Effector CD4-positive, alpha-beta T cell (primary cell): ENCODE data around the gene ALPK3.
"Not testable (repeated sequence)": the region's sequence is repeated elsewhere in the genome, so short reads cannot be mapped to it uniquely, and the experiment has no call there.

Experiments used
- DNase-seq: peaks from one replicate; pipeline ENCODE4 v3.0.0-alpha.2; 2020

ALPK3 gene

DNA sequence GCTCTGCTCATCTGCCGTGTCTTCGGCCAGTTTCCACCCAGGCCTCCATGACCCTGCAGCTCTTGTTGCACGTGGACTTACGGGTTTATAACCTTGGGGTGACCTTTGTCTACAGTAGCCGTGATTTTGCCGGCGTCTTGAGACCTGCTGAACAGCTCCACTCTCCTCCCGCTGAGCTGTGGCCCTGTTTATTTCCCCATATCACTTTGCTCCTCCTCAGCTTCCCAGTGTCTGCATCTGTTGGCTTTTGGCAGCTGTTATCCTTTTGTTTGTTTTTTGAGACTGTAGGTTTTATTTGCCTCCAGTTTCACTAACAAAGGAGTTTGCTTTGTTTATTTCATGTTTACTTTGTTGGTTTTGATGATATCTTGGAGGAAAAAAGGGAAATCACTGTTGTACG is 38.0 kb downstream of the ALPK3 start:
- no peak for DNase-seq

DNA sequence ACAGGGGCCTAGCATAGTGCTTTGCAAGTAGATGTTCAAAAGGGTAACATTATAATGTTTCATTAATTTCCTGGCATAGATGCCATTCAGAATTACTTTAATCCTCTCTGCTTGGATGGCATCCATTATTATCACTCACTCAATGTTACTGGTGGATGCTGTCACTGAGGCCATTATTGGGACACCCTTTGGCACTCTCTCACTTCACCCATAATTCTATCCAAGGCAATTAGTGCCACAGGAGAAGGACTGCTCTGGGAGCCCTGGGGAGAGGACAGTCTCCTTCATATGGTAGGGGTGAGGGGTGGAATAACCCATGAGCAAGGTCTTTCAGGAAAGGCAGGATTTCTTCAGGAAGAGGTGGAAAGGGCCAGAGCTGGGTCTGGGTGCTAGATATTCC is 38.6 kb downstream of the ALPK3 start:
- DNase-seq: no peak

DNA sequence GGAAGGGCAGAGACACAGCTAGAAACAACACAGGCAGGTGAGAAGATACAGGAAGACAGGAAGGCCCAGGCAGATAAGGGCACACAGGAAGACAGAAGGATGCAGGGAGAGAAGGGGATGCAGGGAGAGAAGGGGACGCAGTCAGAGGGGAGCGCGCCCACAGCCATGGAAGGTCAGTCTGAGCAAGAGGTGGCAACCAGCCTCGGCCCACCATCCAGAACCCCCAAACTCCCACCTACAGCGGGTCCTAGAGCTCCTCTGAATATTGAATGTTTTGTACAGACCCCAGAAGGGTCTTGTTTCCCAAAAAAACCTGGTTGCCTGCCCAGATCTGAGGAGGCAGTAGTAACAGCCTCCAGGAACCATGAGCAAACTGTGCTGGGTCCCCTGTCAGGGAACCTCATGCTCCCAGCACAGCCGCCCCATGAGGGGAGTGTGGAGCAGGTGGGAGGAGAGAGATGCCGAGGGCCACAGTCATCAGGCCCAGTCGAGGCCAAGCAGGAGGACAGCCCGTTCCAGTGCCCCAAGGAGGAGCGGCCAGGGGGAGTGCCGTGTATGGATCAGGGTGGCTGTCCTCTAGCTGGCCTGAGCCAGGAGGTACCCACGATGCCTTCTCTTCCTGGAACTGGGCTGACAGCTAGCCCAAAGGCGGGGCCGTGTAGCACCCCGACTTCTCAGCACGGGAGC is 39.7 kb downstream of the ALPK3 start:
- no peak for DNase-seq

DNA sequence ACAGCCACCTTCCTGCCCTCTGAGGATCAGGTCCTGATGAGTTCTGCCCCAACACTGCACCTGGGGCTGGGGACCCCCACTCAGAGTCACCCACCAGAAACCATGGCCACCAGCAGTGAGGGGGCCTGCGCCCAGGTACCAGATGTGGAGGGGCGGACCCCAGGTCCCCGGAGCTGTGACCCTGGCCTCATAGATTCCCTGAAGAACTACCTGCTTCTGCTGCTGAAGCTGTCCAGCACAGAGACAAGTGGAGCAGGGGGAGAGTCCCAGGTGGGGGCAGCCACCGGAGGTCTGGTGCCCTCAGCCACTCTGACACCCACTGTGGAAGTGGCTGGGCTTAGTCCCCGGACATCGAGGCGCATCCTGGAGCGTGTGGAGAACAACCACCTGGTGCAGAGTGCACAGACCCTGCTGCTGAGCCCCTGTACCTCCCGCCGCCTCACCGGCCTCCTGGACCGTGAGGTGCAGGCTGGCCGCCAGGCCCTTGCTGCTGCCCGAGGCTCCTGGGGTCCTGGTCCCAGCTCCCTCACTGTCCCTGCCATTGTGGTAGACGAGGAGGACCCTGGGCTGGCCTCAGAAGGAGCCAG is 40.4 kb downstream of the ALPK3 start:
- DNase-seq: no peak

DNA sequence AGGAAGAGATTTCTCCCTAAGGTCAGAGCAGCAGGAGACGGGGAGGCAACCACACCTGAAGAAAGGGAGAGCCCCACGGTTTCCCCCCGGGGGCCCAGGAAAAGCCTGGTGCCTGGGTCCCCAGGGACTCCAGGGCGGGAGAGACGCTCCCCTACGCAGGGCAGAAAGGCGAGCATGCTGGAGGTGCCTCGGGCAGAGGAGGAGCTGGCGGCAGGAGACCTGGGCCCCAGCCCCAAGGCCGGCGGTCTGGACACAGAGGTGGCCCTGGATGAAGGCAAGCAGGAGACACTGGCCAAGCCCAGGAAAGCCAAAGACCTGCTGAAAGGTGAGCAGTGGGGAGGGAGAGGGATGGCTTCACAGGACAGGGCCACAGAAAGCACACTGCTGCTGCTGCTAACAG is 41.1 kb downstream of the ALPK3 start:
- DNase-seq: no peak

DNA sequence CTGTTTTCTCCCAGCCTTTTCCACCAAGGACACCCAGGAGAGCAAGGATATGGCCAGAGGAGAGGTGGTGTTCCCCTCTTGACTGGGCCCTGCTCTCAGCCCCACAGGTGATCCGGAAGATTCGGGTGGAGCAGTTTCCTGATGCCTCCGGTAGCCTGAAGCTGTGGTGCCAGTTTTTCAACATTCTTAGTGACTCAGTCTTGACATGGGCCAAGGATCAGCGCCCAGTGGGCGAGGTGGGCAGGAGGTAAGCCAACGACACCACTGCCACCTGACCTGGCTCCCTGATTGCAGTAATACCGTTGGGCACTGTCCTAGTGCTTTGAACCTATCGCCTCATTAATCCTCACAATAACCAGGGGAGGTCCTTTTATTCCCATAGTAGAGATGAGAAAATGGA is 42.0 kb downstream of the ALPK3 start:
- no peak for DNase-seq

DNA sequence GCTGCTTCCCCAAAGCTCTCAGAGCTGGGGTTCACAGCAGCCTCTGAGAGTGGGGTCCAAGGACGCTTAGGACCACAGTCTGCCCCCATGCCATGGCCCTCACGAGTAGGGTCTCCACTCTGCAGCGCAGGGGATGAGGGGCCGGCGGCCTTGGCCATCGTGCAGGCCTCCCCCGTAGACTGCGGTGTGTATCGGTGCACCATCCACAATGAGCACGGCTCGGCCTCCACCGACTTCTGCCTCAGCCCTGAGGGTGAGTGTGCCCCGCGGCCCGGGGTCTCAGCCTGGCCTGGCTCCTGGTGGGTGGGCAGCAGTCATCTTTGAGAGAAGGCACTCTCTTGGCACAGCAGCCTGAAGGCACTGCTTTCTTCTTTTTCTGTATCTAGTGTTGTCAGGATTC is 42.5 kb downstream of the ALPK3 start:
- no peak for DNase-seq

DNA sequence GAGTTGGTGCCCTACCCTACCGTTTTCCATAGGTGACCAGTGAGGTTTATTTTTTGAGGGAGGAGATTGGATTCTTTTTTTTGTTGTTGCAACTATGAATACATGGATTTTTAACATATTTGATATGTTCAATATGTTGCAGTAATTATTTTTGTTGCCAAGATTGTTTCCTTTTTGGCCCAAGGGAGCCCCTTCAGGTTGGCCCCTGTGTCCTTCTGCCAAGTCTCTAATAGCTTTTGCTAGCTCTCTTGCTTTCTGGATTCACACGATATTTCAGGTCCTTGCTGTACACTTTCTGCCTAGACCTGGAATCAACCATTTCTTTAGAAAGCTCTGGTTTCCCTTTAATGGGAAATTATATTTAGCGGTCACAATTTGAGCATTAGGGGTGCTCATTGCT is 44.6 kb downstream of the ALPK3 start:
- no peak for DNase-seq

DNA sequence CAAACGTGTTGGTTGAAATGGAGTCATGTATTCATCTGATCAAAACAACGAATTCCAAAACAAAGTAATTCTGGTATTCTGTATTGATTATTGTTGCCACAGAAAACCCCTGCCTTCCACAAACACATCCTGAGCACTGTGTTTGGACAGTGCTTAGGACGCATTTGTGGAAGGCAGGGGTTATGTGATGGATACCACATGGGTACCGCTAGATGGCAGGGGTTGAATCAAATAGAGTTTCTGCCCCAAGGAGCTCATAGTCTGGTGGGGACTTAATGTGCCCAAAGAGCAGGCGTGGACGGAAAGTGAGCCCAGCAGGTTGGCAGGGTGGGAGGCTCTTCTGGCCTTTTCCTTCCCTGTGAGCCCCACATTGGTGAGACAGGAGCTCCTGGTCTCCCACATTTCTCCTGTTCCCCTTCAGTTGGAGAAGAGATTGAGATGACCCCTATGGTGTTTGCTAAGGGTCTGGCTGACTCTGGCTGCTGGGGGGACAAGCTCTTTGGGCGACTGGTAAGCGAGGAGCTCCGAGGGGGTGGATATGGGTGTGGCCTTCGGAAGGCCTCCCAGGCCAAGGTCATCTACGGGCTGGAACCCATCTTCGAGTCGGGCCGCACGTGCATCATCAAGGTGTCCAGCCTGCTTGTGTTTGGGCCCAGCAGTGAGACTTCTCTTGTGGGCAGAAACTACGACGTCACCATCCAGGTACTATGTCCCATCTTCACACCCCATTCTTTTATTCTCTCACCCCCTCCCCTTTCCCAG is 45.2 kb downstream of the ALPK3 start:
- DNase-seq: no peak

DNA sequence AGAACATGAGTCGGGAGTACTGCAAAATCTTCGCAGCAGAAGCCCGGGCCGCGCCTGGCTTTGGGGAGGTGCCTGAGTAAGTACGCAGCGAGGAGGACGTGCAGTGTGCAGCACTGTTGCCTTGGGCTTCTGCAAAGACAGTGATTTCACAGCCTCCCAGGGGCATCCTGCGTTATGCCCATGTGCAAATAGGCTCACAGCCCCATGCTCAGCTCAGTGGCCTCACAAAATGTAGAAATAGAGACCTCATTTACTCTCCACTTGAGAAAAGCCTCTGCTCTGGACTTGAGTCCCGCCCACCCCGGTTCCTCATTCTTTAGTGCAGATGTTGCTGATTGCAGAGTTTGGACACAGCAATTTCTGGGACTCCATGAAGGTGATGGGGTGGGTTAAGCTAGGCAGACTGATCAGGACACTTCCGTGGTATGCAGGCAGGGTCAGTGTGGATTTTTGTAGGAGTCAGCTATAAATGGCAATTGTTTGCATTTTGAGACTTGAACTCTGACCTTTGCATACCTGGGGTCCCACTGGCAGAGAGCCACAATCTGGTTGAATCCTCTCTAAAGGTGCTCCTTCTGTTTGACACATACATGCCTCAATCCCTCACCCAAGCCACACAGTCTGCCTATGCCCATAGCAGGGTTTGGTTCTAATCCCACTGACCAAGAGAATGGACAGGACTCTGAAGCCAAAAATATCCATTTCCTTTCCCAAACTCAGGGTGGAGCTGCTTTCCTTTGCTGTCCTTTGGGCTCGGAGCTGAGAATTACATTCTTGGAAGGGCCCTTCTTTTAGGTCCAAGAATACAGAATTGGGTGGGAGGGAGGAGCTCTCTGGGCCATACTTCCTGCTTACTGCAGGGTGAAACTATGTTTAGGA is 46.6 kb downstream of the ALPK3 start:
- DNase-seq: no peak

DNA sequence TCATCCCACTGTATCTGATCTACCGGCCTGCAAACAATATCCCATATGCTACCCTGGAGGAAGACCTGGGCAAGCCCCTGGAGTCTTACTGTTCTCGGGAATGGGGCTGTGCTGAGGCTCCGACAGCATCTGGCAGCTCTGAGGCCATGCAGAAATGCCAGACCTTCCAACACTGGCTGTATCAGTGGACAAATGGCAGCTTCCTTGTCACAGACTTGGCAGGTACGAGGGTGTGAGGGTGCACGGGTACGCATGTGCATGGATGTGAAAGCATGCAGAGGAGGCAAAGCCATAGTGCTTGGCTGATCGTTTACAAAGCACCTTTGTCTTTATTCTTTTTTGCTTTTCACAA is 47.3 kb downstream of the ALPK3 start:
- DNase-seq: no peak

DNA sequence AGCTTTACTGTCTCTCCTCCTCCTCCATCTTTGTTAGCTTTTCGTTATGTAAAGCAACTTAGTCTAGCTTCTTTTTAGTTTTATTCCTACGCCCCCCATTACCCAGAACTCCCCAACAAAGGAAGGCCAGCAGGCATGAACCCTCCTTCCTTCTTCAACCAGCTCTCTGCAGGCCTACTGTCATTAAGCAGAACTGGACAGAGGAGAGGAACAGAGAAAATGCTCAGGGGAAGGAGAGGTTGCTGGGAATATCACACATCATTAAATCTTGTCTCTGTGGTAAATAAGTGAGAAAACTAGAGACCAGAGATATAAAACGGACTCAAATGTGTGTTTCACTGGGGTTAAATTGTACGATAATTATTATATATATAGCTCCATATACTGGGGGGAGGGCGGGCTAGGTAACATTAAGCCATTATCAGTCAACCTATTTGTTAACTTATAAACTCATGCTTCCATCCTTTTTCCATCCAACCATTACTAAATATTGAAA is 48.0 kb downstream of the ALPK3 start:
- no peak for DNase-seq

DNA sequence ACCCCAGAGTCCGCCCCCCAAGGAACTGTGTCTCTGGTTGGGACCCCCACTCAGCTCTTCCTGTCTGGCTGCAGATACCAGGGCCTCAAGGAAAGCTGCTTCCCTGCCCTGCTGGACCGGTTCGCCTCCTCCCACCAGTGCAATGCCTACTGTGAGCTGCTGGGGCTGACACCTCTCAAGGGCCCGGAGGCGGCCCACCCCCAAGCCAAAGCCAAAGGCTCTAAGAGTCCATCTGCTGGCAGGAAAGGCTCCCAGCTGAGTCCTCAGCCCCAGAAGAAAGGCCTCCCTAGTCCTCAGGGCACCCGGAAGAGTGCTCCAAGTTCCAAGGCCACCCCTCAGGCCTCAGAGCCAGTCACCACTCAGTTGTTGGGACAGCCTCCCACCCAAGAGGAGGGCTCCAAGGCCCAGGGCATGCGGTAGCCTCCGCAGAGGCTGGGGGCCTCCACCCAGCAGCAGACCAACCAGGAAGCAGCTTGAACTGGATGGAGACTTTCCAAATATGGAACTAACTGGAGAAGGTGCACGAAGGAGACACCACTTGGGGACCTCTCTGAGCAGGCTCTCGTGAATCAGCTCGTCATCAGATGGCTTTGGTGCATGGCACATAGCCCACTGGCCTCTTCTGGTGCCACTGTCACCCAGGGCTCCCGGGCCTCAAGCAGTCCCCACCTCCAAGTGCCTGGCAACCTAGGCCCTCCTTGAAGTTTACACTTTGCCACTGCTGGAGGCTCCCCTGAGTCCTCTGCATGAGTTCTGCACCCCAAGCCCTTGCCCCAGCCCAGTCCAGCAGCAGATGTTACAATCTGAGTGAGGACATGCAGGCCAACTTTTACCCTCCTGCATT is 51.1 kb downstream of the ALPK3 start:
- no peak for DNase-seq

DNA sequence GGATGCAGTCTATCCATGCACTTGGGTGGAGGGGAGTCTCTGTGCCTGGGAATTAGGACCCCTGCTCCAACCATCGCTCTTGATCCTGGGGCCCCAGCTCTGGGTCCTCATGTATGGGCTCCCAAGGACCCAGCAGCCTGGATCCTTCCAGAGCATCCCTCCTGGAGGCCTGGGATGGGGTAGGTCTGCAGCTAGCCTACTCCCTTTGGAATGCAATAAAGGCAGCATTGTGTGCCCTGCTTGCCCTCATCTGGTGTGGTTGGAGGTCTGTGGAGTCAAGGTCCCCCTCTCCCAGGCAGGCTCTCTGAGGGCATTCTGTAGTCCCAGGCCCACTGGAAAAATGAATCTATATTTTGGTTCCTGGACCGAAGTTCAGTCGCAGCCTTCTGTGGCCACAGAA is 52.4 kb downstream of the ALPK3 start:
- DNase-seq: no peak

DNA sequence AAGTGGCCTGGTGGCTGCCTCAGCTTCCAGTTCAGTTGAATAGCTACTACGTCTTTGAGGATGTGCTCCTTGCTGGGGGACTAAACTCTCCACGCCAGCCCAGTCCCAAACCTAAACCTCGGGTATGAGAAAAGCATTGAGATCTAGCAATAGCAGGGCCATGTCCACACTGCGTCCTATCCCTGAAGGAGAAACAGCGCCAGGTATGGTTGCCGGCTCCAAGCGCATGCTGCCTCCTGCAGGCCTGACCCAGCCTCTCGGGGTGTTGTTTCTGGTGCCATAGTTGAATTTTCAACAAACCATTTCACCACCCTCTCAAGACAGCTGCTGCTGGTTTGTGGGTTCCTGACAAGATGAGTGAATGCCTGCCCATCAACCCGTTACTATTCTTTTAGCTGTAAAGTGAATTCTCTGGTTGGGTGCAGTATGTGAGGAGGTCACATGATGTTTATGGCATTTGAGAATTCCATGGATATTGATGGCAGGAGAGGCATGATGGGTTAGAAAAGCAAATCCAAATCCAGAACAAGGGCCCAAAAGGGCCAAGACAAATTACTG is 54.4 kb downstream of the ALPK3 start:
- DNase-seq: no peak

DNA sequence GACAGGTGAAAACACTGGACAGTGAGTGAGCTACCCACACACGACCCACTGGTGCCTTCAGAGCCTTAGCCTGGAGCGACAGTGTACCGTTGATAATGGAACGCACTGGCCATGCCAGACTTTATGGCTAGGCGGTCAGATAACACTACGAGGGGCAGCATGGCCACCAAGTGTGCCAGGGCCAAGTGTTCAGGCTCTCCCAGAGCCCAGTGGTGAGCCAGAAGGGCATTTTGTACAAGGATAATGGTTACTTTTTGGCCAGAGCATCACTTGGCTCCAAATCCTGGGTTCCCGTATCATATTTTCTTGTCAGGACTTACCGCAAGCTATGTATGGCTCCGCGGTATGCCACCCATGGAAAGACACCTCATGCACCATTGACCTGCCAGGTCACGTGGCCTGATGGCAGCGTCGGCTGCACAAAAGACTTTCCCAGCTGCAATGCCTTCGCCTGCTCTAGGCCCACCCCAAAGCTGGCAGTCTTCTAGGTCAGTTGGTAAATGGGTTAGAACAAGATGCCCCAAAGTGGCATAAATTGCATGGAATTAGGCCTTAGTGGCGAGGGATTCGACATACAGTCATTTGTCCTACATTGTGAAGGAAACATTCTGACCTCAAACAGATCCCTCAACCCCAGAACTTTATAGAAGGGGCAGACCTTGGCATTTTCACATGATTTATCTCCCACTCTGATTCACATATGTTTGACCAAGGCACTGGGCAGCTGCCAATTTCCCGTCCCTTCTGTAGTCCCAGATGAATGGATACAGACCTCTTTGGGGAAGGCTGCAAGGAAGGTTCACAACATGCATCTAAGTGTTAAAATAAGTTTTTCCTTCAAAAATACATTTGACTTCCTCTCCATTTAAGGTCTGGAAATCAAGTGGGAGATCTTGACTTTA is 55.1 kb downstream of the ALPK3 start:
- no peak for DNase-seq

DNA sequence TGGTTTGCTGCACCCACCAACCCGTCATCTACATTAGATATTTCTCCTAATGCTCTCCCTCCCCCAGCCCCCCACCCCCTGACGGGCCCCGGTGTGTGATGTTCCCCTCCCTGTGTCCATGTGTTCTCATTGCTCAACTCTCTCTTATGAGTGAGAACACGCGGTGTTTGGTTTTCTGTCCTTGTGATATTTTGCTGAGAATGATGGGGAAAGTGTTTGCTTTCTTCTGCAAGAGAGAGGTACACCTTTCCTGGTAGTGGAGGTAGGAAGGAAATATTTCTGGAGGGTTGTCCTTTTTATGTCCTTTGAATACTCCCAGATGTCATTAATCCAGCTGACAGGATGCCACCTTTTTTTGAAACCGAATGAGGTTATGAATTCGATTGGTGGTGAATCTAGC is 56.8 kb downstream of the ALPK3 start:
- no peak for DNase-seq

DNA sequence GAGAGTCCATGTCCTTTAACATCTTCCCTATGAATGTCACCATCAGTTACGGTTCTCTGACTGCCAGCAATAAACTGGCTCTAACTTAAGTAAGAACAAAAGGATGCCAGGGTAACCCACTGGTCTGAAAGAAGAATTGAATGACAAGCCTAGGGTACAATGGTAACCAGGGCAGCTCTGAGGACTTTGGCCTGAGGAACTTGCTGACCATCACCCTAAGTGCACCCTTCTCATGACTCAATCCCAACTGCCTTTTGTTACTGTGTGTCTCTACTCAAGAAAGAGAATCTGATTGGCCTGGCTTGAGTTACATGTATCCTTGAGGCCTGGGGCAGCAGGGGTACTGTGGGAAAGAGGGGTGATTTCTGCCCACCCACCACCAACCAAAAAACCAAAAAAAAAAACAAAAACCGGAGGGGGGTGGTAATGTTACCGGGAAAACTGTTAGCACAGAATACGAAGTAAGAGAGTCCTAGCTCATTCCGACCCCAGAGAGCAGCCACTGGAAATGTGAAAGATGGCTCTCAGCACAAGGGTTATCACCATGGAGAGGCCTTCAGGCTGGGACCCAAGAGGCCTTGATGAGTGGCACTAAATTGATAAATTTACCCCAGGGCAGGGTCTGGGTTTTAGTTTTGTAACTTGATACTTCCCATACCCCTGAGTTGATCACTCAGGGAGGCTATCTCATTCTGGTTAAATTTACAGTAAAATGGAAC is 58.0 kb downstream of the ALPK3 start:
- no peak for DNase-seq

DNA sequence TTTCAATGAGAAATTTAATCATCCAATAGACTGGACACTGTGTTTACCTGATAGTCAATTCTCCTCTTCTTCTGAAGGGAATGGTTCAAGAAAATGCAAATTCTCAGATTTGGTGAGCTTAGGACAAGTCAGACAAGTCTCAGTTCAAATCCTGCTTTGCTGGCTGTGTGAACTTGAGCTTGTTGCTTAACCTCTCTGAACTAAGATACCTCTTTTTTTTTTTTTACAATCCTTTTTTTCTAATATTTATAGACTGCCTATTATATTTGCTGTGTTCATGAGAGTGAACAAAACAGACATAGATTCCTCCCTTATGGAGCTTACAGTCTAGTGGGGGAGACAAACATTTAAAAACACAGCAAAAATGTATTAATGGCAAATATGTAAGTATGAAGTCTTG is 59.1 kb downstream of the ALPK3 start:
- no peak for DNase-seq

DNA sequence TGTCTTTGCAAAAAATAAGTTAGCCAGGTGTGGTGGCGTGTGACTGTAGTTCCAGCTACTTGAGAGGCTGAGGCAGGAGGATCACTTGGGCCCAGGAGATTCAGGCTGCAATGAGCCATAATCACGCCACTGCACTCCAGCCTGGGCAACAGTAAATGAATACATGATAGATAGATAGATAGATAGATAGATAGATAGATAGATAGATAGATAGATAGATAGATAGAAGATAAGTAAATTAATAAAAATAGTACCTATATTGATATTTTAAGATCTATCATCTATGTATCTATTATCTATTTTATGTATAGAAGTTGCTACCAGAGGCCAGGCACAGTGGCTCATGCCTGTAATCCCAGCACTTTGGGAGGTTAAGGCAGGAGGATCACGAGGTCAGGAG is 60.5 kb downstream of the ALPK3 start:
- not testable (repeated sequence) for DNase-seq
